ENCODE data around the gene ELF5. TPM values are rescaled to one million over a fixed set of nuclear protein-coding genes. Genes with fewer than 3 reads are reported as not detected.

Gene ELF5
- polyA plus RNA-seq (2013, experiment 1 of 2; ENCODE audit: insufficient read length): not detected
- 0.27 TPM for polyA plus RNA-seq (2013, experiment 2 of 2; ENCODE audit: insufficient read length)

- no peak for DNase-seq
These were observed at the start of gene ELF5 for GRCh38 chr11:34513682-34514449. TSS of gene ELF5 (minus strand) at chr11:34513794. CDS start at chr11:34505749, 8,045 bp downstream.

GRCh38 chr11:34562976-34563375 lies 49.4 kb upstream of the ELF5 start:
- DNase-seq: no peak

DNA sequence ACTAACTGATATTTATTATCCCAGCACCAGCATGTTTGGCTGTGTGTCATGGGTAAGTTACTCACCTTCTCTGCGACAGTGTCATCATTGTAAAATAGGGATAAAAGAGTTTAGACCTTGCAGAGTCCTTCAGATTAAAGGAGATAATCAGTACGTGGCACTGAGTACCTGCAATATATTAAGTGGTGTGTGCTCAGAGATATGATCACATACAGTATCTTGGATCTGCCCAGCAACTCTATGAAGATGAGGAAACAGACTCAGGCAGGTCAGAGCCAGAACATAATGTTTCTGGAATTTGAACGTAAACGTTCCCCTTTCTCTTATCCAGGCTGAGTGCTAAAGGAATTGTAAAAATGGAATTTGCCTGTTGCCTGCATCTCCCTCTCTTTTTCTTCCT lies 46.9 kb upstream of the ELF5 start:
- DNase-seq: no peak

DNA sequence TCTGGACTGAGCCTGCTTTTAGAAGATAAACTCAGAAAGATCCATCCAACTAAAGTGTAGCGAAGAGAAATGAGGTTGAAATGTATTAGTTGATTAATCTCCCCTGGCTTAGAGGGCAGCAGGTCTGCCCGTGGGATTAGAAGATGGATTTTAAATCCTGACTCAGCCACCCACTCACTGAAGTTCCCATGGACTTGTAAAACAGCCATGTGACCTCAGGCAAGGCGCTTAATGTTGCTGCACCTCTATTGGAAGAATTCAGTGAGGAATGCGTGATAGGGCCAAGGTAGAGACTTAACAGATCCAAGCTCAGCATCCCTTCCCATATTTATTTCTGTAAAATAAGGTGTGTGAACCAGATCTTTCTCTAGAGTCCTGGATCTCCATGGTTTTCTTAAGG lies 45.1 kb upstream of the ELF5 start:
- DNase-seq: no peak

GRCh38 chr11:34558211-34558610 lies 44.6 kb upstream of the ELF5 start:
- DNase-seq: no peak

DNA sequence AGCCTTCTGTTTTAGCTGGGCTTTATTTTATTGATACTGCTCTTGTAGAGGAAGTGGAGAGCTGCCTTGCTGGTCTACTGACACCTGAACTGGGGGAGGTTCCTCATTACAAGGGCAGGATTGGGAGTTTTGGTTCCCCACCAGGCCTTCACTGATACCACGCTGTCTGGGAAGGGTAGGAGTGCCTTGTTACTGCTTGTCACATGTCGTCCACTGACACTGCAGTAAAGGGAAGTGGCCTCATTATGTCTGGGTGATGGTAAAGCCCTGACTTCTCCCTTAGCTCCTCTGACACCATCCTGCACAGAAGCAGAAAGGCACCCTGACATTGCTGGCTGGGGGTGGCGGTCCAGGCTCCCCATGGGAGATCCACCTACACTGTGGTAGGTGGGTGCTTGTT lies 38.7 kb upstream of the ELF5 start:
- no peak for DNase-seq

DNA sequence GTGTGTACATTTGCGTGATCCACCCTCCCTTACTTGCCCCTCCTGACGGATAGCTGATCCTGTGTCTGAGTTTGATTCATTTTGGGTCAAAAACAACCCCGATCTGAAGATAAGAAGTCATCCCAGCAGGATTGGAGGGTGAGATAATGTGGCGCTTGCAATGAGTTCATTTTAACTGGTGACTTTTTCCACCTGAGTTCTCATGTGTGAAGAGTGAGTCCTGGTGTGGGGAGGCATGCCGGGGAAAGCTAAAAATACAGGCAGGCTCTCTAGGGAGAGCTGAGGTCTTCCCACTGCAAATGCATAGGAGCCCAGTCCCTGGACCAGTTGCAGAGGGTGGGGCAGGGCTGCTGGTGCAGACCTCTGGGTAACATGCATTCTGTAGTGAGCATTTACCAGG lies 35.7 kb upstream of the ELF5 start:
- DNase-seq: no peak

- no peak for DNase-seq
These were observed 34.7 kb upstream of the ELF5 start for GRCh38 chr11:34548278-34548677.

GRCh38 chr11:34546511-34547209 lies 33.1 kb upstream of the ELF5 start:
- no peak for DNase-seq

GRCh38 chr11:34542089-34542488 lies 28.5 kb upstream of the ELF5 start:
- no peak for DNase-seq

- no peak for DNase-seq
These were observed 27.3 kb upstream of the ELF5 start for GRCh38 chr11:34540870-34541269.

DNA sequence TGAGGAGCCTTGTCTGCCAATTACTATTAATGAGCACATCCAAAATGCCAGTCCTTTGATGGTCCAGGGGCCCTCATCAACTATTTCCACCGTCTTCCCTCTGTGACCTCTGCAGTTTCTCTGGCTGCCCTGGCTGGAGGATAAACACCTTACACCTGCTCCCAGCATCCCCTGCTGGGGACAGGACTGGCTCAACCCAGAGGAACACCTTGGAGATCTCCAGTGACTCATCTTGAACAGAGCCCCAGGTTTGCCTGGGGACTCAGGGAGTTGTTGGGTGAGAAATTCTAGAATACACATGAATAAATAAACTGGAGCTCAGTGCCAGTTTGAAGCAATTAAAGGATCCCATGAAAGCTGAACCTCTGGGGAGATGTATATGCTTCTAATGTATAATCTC lies 24.0 kb upstream of the ELF5 start:
- DNase-seq: no peak

GRCh38 chr11:34536056-34536455 lies 22.5 kb upstream of the ELF5 start:
- DNase-seq: no peak

GRCh38 chr11:34534826-34535225 lies 21.2 kb upstream of the ELF5 start:
- no peak for DNase-seq

DNA sequence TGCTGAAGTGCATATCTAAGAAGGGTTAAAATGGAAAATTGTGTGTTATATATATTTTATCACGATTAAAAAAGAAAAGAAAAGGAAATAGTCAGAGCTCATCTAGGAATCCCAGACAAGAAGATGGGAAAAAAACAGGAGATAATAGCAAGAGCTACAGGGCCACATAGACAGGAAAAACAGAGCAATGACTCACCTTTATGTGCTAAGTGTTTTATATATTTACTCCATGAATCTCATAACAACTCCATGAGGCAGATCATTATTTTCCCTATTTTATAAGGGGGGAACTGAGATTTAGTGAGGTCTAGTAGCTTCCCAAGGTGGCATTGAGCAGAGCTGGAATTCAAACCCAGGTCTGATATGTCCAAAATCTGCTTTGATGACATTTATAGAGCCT lies 18.1 kb upstream of the ELF5 start:
- DNase-seq: no peak

DNA sequence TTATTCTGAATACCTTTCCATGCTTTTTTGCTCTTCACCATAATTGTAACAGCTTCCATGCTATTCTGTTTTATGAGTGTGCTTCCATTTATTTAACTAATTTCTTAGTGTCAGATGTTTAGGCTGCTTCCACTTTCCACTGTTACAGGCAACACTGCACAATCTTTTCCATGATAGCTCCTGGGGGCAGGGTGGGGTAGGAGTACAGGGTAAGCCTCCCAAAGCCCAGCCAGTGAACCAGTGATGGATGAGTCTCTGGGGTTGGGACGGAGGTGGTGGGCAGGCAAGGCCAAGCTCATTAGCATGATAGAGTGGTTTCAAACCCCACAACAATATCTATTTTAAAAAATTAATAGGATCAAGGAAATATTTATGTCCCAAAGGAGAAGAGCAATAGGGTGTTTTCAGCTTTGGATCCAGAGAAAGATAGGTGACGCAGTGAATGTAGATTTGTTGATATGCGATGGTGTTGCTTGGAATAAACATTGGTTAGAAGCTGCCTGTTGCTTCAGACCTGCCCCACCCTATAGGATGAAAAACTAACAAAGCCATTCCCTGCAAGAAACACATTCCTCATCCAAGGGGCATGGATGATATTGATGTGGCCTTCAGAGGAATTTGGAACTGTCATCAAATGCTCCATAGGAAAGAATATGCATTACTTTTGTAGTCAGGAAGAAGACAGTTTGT lies 17.1 kb upstream of the ELF5 start:
- no peak for DNase-seq

DNA sequence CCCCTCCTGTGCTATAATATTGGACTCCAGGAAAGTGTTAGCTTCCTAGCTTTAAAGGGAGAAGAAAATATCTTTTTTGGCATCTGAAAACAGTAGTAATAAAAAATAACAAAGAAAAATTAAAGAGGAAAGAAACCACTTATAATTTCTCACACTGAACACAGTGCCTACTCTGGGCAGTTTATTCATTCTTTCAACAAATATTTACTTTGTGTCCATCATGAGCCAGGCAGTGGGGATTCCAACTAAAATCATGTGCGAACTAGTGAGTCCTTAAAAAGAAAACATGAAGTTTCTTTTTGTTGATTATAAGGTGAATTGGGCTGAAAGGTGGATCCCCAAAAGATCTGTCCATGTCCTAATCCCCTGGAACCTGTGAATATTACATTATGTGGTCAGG lies 16.0 kb upstream of the ELF5 start:
- DNase-seq: no peak

DNA sequence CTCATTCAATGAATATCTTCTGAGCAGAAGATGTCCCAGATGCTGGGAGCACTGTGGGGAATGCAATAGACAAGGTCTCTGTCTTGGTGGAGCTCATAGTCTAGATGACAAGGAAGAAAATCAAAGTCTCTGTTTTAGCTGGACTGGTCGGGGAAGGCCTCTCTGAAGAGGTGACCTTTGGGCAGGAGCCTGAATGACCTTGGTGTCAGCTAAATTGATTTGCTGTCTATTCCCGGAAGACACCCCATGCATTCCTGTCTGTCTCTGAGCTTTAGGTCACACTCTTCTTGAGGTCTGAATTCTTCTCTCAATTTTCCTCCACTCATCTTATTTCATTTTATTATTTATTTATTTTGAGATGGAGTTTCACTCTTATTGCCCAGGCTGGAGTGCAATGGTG lies 14.5 kb upstream of the ELF5 start:
- no peak for DNase-seq

DNA sequence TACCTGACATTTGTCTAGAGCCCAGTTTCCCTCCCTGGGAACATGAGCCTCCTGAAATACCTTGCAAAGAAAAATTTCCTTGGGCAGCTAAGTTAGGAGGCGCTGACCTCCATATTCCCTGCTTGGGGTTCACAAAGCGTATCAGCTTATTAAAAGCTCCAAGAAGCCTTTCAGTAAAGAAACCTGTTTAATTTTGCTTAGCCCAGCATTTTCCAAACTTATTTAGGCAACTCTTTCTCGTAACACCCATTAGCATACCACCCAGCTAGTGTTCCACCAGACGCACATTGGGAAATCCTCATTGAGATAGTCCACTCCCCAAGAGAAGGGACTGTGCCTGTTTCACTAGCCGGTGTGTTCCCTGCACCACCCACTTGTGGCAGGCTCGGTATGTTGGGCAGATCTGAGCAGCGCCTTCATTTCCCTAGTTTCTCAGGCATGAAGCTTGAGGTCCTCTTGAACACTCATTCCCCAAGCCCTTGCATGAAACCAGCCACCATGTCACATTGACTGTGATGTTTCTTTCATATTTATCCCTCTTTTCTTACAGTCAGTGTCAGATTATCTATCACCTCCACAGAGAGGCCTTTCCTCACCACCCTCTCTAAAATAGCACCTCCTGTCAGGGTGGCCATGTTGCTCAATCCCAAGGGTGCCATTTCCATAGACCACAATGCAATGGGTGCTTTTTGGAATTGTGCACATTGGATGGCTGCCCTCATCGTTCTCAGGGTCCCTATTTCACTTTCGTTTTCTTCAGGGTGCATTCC lies 12.5 kb upstream of the ELF5 start:
- DNase-seq: no peak

- DNase-seq: no peak
These were observed 11.5 kb upstream of the ELF5 start for GRCh38 chr11:34525098-34525497.

- DNase-seq: no peak
These were observed 11.1 kb upstream of the ELF5 start for GRCh38 chr11:34524696-34525095.

GRCh38 chr11:34523053-34523452 lies 9.5 kb upstream of the ELF5 start:
- no peak for DNase-seq

- DNase-seq: no peak
These were observed 8.6 kb upstream of the ELF5 start for GRCh38 chr11:34522188-34522587.
